A673 (cell line): ENCODE results near the gene AUP1. TPM values are rescaled to one million over a fixed set of nuclear protein-coding genes. Genes with fewer than 3 reads are reported as not detected.

ENCODE experiments used
- BruUV-seq: library from RNA; stranded (reverse); fragments of 400-500 nt; replicated peaks from 2 replicates; lab custom pipeline; 2021; lab: Mats Ljungman, UMichigan
- CTCF ChIA-PET: fragments of 300-600 bp; sonication (Branson Sonifier 250); formaldehyde crosslinking; loops from one replicate; lab custom pipeline; 2022; ENCODE audit warnings: antibody characterized with exemption; lab: Charles Lee
- POLR2A ChIA-PET: fragments of 300-600 bp; sonication (Branson Sonifier 250); formaldehyde crosslinking; loops from one replicate; lab custom pipeline; 2022; ENCODE audit warnings: antibody characterized with exemption; ENCODE audit not compliant: low non-redundant PET; lab: Charles Lee
- DNase-seq: peaks from one replicate; pipeline ENCODE4 v3.0.0-alpha.2; 2015; ENCODE audit warnings: low spot score
- H3K27ac ChIP-seq: fragments of 200-600 bp; sonication (generic); 2 replicates; pipeline ENCODE4 v1.5.1; 2016; ENCODE audit warnings: mixed run types, low read depth, mild to moderate bottlenecking, mixed read lengths, antibody characterized with exemption, low read length; ENCODE audit not compliant: poor library complexity, severe bottlenecking
- H3K27me3 ChIP-seq: fragments of 200-600 bp; sonication (generic); replicated peaks from 2 replicates; pipeline ENCODE4 v1.6.1; 2017; ENCODE audit warnings: mixed run types, low read depth, mild to moderate bottlenecking, mixed read lengths, antibody characterized with exemption, low read length; ENCODE audit not compliant: insufficient read depth, poor library complexity
- H3K36me3 ChIP-seq: fragments of 200-600 bp; sonication (generic); 2 replicates; pipeline ENCODE4 v1.6.1; 2016; ENCODE audit warnings: mixed run types, mild to moderate bottlenecking, mixed read lengths, antibody characterized with exemption, low read length; ENCODE audit not compliant: insufficient read depth, poor library complexity, severe bottlenecking
- H3K4me1 ChIP-seq: fragments of 200-600 bp; sonication (generic); 2 replicates; pipeline ENCODE4 v1.6.1; 2017; ENCODE audit warnings: mixed run types, mild to moderate bottlenecking, mixed read lengths, antibody characterized with exemption, low read length; ENCODE audit not compliant: insufficient read depth, poor library complexity, severe bottlenecking
- H3K4me3 ChIP-seq: fragments of 200-600 bp; sonication (generic); 2 replicates; pipeline ENCODE4 v1.5.1; 2016; ENCODE audit warnings: low read depth, mixed run types, mild to moderate bottlenecking, mixed read lengths, low read length; ENCODE audit not compliant: poor library complexity, severe bottlenecking
- H3K9me3 ChIP-seq: fragments of 200-600 bp; sonication (generic); 2 replicates; pipeline ENCODE4 v1.6.1; 2016; ENCODE audit warnings: mixed run types, low read depth, mild to moderate bottlenecking, mixed read lengths, antibody characterized with exemption, low read length; ENCODE audit not compliant: poor library complexity, severe bottlenecking
- CTCF ChIP-seq: fragments of 300-800, 200-600 bp; sonication (generic); conservative IDR thresholded peaks from 2 replicates; pipeline ENCODE4 v1.5.1; 2017; ENCODE audit warnings: low read depth, mild to moderate bottlenecking, antibody characterized with exemption, low read length, moderate library complexity, mixed read lengths
- EZH2 ChIP-seq: fragments of 200-600 bp; sonication (generic); IDR thresholded peaks from 2 replicates; pipeline ENCODE4 v1.6.1; 2017; ENCODE audit warnings: borderline replicate concordance, low read depth, mild to moderate bottlenecking, mixed read lengths, antibody characterized with exemption, low read length; ENCODE audit not compliant: poor library complexity, severe bottlenecking
- intact Hi-C: fragments of 100-400 bp; cut with micrococcal nuclease; formaldehyde crosslinking; loops from one replicate; pipeline ENCODE4 v1.10.0; 2022; ENCODE audit not compliant: unreplicated experiment
- total RNA-seq: library from RNA; stranded (reverse); gene quantifications from 2 replicates; pipeline ENCODE4 v1.2.3, GENCODE V29; 2021

Gene AUP1
- total RNA-seq, 1 experiment from 2014 or later: 126 TPM

- no TSS peak for BruUV-seq
- TF ChIP-seq EZH2 (no peak), CTCF (no peak)
- no peaks in the 10 kb centered on the region for H3K9me3 ChIP-seq
- ChIA-PET POLR2A (no interaction called here), CTCF (no interaction called here)
- H3K27ac ChIP-seq: no peak overlapping the region
- peak overlapping the region; percentile 0 for H3K4me3 ChIP-seq
- peaks cover 13% of the 10 kb centered on the region for H3K4me1 ChIP-seq
- DNase-seq: no peak
- intact Hi-C loops: loop anchor here (2.0 kb wide), 1 partner anchor 23 kb away; the partner anchor contains the start of genes AUP1 and HTRA2
- no peaks in the 10 kb centered on the region for H3K27me3 ChIP-seq
- peaks cover 14% of the 10 kb centered on the region for H3K36me3 ChIP-seq
Observed at GRCh38 chr2:74505448-74506246, 23.9 kb downstream of the AUP1 start.

DNA sequence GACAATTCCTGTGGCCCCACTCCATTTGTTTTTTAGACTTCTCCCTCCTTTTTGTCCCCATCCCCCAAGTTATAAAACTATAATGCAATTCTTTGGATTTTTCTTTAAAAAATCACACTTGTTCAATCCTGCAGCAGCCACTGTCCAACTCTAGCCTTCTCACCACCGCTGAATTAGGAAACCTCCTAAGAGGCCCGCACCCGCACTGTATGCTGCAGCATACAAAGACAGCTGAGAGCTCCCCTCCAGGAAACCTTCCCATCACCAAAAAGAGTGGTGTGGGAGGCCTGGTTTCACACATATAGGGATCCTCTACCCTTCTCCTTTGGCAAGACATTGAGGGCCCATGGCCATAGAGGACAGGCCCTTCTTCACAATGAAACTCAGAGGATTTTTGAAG, 24.9 kb downstream of the AUP1 start:
- H3K27me3 ChIP-seq: peaks cover 9% of the 10 kb centered on the region
- ChIA-PET CTCF (no interaction called here), POLR2A (no interaction called here)
- peaks cover 13% of the 10 kb centered on the region for H3K4me1 ChIP-seq
- no peak overlapping the region for H3K4me3 ChIP-seq
- H3K27ac ChIP-seq: no peak overlapping the region
- H3K9me3 ChIP-seq: no peaks in the 10 kb centered on the region
- peaks cover 14% of the 10 kb centered on the region for H3K36me3 ChIP-seq
- no peak for DNase-seq
- TF ChIP-seq CTCF (no peak), EZH2 (no peak)
- no TSS peak for BruUV-seq
- intact Hi-C loops: no loop called here

GRCh38 chr2:74503506-74504475, 25.7 kb downstream of the AUP1 start:
- intact Hi-C loops: no loop called here
- Histone ChIP-seq H3K4me3 (no peak overlapping the region), H3K4me1 (peaks cover 13% of the 10 kb centered on the region), H3K9me3 (no peaks in the 10 kb centered on the region), H3K36me3 (peaks cover 14% of the 10 kb centered on the region), H3K27me3 (peaks cover 17% of the 10 kb centered on the region), H3K27ac (no peak overlapping the region)
- TF ChIP-seq CTCF (no peak), EZH2 (no peak)
- DNase-seq: no peak
- CTCF ChIA-PET: no interaction called here
- POLR2A ChIA-PET: no interaction called here
- BruUV-seq: no TSS peak
